GM23338 (cell line): ENCODE data around the gene KRT84. TPM values are rescaled to one million over a fixed set of nuclear protein-coding genes. Genes with fewer than 3 reads are reported as not detected.

ENCODE experiments used
- ATAC-seq: fragments of 200-7000 bp; cut with Tn5 transposase; 3 replicates; pipeline ENCODE4 v1.9.1; 2020
- DNase-seq: peaks from one replicate; pipeline ENCODE4 v3.0.0-alpha.2; 2015; ENCODE audit warnings: low spot score
- H2AFZ ChIP-seq: fragments of 200-600 bp; sonication (generic); 2 replicates; pipeline ENCODE4 v1.8.0; 2016; ENCODE audit warnings: antibody characterized with exemption, mild to moderate bottlenecking, moderate library complexity
- H3F3A ChIP-seq: fragments of 200-600 bp; sonication (generic); replicated peaks from 2 replicates; pipeline ENCODE4 v1.8.0; 2017; ENCODE audit warnings: antibody characterized with exemption, mixed run types, low read depth
- H3K27ac ChIP-seq: fragments of 200-600 bp; sonication (generic); 2 replicates; pipeline ENCODE4 v1.6.1; 2016; ENCODE audit warnings: low read depth
- H3K27me3 ChIP-seq: fragments of 200-600 bp; sonication (generic); 2 replicates; pipeline ENCODE4 v1.8.0; 2016; ENCODE audit warnings: mild to moderate bottlenecking, mixed run types, moderate library complexity; ENCODE audit not compliant: insufficient read depth
- H3K36me3 ChIP-seq: fragments of 200-600 bp; sonication (generic); 2 replicates; pipeline ENCODE4 v1.8.0; 2016; ENCODE audit warnings: mild to moderate bottlenecking; ENCODE audit not compliant: insufficient read depth
- H3K4me1 ChIP-seq: fragments of 200-600 bp; sonication (generic); 2 replicates; pipeline ENCODE4 v1.8.0; 2016; ENCODE audit warnings: mild to moderate bottlenecking, moderate library complexity; ENCODE audit not compliant: insufficient read depth
- H3K4me2 ChIP-seq: fragments of 200-600 bp; sonication (generic); 2 replicates; pipeline ENCODE4 v1.7.1; 2017; ENCODE audit warnings: mixed run types
- H3K4me3 ChIP-seq: fragments of 200-600 bp; sonication (generic); 2 replicates; pipeline ENCODE4 v1.6.1; 2016; ENCODE audit warnings: mixed run types
- H3K79me2 ChIP-seq: fragments of 200-600 bp; sonication (generic); replicated peaks from 2 replicates; pipeline ENCODE4 v1.8.0; 2017; ENCODE audit warnings: mild to moderate bottlenecking; ENCODE audit not compliant: insufficient read depth
- H3K9me2 ChIP-seq: fragments of 200-600 bp; sonication (generic); 2 replicates; pipeline ENCODE4 v1.8.0; 2017; ENCODE audit not compliant: insufficient read depth
- H4K20me1 ChIP-seq: fragments of 200-600 bp; sonication (generic); replicated peaks from 2 replicates; pipeline ENCODE4 v1.8.0; 2017; ENCODE audit warnings: mild to moderate bottlenecking; ENCODE audit not compliant: insufficient read depth
- H3K27ac Mint-ChIP-seq: 2 replicates; pipeline ENCODE4 v1.8.0; 2020; ENCODE audit warnings: inconsistent platforms, mild to moderate bottlenecking, moderate library complexity, mixed read lengths
- H3K27me3 Mint-ChIP-seq: 3 replicates; pipeline ENCODE4 v1.8.0; 2022; ENCODE audit warnings: low read depth, mild to moderate bottlenecking, moderate library complexity, mixed read lengths, inconsistent platforms; ENCODE audit not compliant: insufficient read depth, poor library complexity
- H3K36me3 Mint-ChIP-seq: 3 replicates; pipeline ENCODE4 v1.8.0; 2021; ENCODE audit warnings: low read depth, mild to moderate bottlenecking, inconsistent platforms, moderate library complexity, mixed read lengths
- H3K4me1 Mint-ChIP-seq: 3 replicates; pipeline ENCODE4 v1.8.0; 2020; ENCODE audit warnings: mild to moderate bottlenecking, inconsistent platforms, mixed read lengths
- H3K4me3 Mint-ChIP-seq: 3 replicates; pipeline ENCODE4 v1.8.0; 2021; ENCODE audit warnings: moderate library complexity, mild to moderate bottlenecking, inconsistent platforms, mixed read lengths
- H3K9me3 Mint-ChIP-seq: 3 replicates; pipeline ENCODE4 v1.8.0; 2020; ENCODE audit warnings: moderate library complexity, mild to moderate bottlenecking, inconsistent platforms, mixed read lengths
- CREB1 ChIP-seq: fragments of 250-450 bp; sonication (Bioruptor Pico); IDR thresholded peaks from 2 replicates; pipeline ENCODE4 v1.5.0; 2020; ENCODE audit warnings: low read depth, mild to moderate bottlenecking, moderate library complexity
- NANOG ChIP-seq: IDR thresholded peaks from 2 replicates; pipeline ENCODE4 v1.6.1; 2016; ENCODE audit warnings: antibody characterized with exemption, borderline replicate concordance
- POLR2AphosphoS5 ChIP-seq: IDR thresholded peaks from 2 replicates; pipeline ENCODE4 v1.6.1; 2016; ENCODE audit warnings: antibody characterized with exemption, low read depth
- STAT1 ChIP-seq: IDR thresholded peaks from one replicate; pipeline ENCODE4 v1.6.1; 2016; ENCODE audit warnings: antibody characterized with exemption; ENCODE audit not compliant: unreplicated experiment
- ZNF114 ChIP-seq: fragments of 250-450 bp; sonication (Bioruptor Pico); IDR thresholded peaks from 2 replicates; pipeline ENCODE4 v1.5.0; 2020; ENCODE audit warnings: mild to moderate bottlenecking, moderate library complexity
- ZNF331 ChIP-seq: fragments of 250-450 bp; sonication (Bioruptor Pico); IDR thresholded peaks from 2 replicates; pipeline ENCODE4 v1.5.0; 2020; ENCODE audit warnings: low read depth, mild to moderate bottlenecking, moderate library complexity
- polyA plus RNA-seq: library from polyadenylated mRNA; unstranded; fragments of >200 nt; fragmentation: Nextera tagmentation; extraction: Ambion mirVana; gene quantifications from 2 replicates; pipeline ENCODE4 v1.2.1, GENCODE V29; 2016
- total RNA-seq: library from RNA; depleted of rRNA; stranded (reverse); fragments of >200 nt; shearing (Covaris generic); gene quantifications from 2 replicates; pipeline ENCODE4 v1.2.3, GENCODE V29; 2014
- TF ChIP-seq, protein P1 (sequence below): IDR thresholded peaks from one replicate; pipeline ENCODE4 v1.6.1; 2018; ENCODE audit warnings: antibody characterized with exemption; ENCODE audit not compliant: unreplicated experiment
- TF ChIP-seq, protein P2 (sequence below), 2 experiments: fragments of 200-600 bp in 1 of 2; sonication (generic) in 1 of 2; conservative IDR thresholded peaks; 2 replicates each; pipeline versions ENCODE4 v1.5.1 to v1.6.1; 2016 to 2017; ENCODE audit warnings: antibody characterized with exemption in 2 of 2, low read depth in 2 of 2, mild to moderate bottlenecking in 2 of 2, moderate library complexity in 1 of 2

KRT84 gene
- total and polyA plus RNA-seq, 2 experiments from 2014 or later, result not detected

DNA sequence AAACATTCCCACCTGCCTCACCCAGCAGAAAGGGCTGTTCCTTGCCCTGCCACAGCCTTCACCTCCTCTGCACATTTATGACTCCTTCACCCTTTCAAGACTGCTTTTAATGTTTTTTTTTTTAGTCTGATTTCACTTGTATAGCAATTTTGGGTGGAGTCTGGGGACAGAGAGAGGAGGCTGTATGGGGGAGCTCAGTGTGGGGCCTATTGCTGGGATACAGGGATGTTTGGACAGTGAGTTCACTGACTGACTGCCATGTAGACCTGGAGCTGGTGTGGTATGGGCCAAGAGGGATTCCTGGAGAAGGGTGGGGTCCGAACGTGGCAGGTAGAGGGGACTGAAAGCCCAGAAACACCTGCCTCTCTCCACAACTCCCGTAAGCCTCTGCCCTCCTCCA lies 16.2 kb downstream of the KRT84 start:
- TF ChIP-seq, protein P1, sequence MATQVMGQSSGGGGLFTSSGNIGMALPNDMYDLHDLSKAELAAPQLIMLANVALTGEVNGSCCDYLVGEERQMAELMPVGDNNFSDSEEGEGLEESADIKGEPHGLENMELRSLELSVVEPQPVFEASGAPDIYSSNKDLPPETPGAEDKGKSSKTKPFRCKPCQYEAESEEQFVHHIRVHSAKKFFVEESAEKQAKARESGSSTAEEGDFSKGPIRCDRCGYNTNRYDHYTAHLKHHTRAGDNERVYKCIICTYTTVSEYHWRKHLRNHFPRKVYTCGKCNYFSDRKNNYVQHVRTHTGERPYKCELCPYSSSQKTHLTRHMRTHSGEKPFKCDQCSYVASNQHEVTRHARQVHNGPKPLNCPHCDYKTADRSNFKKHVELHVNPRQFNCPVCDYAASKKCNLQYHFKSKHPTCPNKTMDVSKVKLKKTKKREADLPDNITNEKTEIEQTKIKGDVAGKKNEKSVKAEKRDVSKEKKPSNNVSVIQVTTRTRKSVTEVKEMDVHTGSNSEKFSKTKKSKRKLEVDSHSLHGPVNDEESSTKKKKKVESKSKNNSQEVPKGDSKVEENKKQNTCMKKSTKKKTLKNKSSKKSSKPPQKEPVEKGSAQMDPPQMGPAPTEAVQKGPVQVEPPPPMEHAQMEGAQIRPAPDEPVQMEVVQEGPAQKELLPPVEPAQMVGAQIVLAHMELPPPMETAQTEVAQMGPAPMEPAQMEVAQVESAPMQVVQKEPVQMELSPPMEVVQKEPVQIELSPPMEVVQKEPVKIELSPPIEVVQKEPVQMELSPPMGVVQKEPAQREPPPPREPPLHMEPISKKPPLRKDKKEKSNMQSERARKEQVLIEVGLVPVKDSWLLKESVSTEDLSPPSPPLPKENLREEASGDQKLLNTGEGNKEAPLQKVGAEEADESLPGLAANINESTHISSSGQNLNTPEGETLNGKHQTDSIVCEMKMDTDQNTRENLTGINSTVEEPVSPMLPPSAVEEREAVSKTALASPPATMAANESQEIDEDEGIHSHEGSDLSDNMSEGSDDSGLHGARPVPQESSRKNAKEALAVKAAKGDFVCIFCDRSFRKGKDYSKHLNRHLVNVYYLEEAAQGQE, result no peak
- H3K9me2 ChIP-seq, result no peaks in the 10 kb centered on the region
- no peak overlapping the region for H3K4me3 Mint-ChIP-seq
- H3K4me1 ChIP-seq, result no peaks in the 10 kb centered on the region
- H4K20me1 ChIP-seq, result no peaks in the 10 kb centered on the region
- H3K4me1 Mint-ChIP-seq, result peaks cover 3% of the 10 kb centered on the region; the same call in 1 of the 3 replicates
- no peaks in the 10 kb centered on the region for H3K36me3 ChIP-seq
- DNase-seq, result no peak
- peaks cover 4% of the 10 kb centered on the region for H3K27me3 Mint-ChIP-seq
- H3K27ac Mint-ChIP-seq, result no peak overlapping the region
- no peak overlapping the region for H3K4me2 ChIP-seq
- H3K27me3 ChIP-seq, result no peaks in the 10 kb centered on the region
- no peaks in the 10 kb centered on the region for H3K9me3 Mint-ChIP-seq
- H3F3A ChIP-seq, result no peaks in the 10 kb centered on the region
- no peak overlapping the region for H3K4me3 ChIP-seq
- H3K27ac ChIP-seq, result no peak overlapping the region
- no peaks in the 10 kb centered on the region; the same call in 2 of the 3 replicates for H3K36me3 Mint-ChIP-seq
- ATAC-seq, result no peak
- H2AFZ ChIP-seq, result no peak overlapping the region
- H3K79me2 ChIP-seq, result no peaks in the 10 kb centered on the region

DNA sequence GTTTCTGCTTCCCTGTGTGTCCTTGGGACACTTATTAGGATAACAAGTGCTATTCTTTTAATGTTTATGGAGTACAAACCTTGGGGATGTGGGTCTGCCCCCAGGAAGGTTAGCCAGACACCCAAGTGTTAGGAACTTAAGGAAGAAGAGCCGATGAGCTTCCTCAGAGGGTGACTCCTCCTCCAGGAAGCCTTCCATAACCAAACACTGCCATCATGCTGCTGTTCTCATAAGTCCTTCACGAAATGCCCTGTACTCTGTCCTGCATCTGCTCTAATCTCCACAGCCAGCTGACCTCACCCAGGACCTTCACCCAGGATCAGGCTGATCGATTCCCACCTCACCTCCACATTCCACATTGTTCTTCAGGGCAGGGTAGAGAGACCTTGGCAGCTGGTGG lies 16.9 kb downstream of the KRT84 start:
- Histone ChIP-seq H4K20me1 (no peaks in the 10 kb centered on the region), H3K27me3 (no peaks in the 10 kb centered on the region), H3K4me2 (no peak overlapping the region), H3K9me2 (no peaks in the 10 kb centered on the region), H3K4me1 (no peaks in the 10 kb centered on the region), H3K27ac (no peak overlapping the region), H3K79me2 (no peaks in the 10 kb centered on the region), H3K36me3 (no peaks in the 10 kb centered on the region), H3K4me3 (no peak overlapping the region), H3F3A (no peaks in the 10 kb centered on the region), H2AFZ (no peak overlapping the region)
- ATAC-seq, result no peak
- no peak for DNase-seq
- Mint-ChIP-seq H3K27ac (no peak overlapping the region), H3K4me1 (peaks cover 3% of the 10 kb centered on the region; the same call in 1 of the 3 replicates), H3K27me3 (peaks cover 4% of the 10 kb centered on the region), H3K36me3 (no peaks in the 10 kb centered on the region; the same call in 2 of the 3 replicates), H3K4me3 (no peak overlapping the region), H3K9me3 (no peaks in the 10 kb centered on the region)
- TF ChIP-seq STAT1, result no peak
- TF ChIP-seq, protein P1, result no peak
- no peak for TF ChIP-seq ZNF331 (CRISPR knock-in tag)
- no peak for TF ChIP-seq POLR2AphosphoS5
- TF ChIP-seq, protein P2, sequence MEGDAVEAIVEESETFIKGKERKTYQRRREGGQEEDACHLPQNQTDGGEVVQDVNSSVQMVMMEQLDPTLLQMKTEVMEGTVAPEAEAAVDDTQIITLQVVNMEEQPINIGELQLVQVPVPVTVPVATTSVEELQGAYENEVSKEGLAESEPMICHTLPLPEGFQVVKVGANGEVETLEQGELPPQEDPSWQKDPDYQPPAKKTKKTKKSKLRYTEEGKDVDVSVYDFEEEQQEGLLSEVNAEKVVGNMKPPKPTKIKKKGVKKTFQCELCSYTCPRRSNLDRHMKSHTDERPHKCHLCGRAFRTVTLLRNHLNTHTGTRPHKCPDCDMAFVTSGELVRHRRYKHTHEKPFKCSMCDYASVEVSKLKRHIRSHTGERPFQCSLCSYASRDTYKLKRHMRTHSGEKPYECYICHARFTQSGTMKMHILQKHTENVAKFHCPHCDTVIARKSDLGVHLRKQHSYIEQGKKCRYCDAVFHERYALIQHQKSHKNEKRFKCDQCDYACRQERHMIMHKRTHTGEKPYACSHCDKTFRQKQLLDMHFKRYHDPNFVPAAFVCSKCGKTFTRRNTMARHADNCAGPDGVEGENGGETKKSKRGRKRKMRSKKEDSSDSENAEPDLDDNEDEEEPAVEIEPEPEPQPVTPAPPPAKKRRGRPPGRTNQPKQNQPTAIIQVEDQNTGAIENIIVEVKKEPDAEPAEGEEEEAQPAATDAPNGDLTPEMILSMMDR (conservative IDR thresholded peaks at IDR 0.05; ENCODE audit: low read depth in 2 of 2), result no peak
- TF ChIP-seq ZNF114 (CRISPR knock-in tag), result no peak
- no peak for TF ChIP-seq CREB1 (CRISPR knock-in tag)
- TF ChIP-seq NANOG, result no peak
